Gastrocnemius medialis (tissue), 4 donors: ENCODE results near the gene GALNT18. TPM values are rescaled to one million over a fixed set of nuclear protein-coding genes. Genes with fewer than 3 reads are reported as not detected.

Experiments
- ATAC-seq, 2 donors: fragments of 150-250 bp; one replicate each; pipeline ENCODE4 v1.9.1; 2016
- DNase-seq, 2 donors: peaks; one replicate each; pipeline ENCODE4 v3.0.0-alpha.2; 2019
- H3K27ac ChIP-seq, 4 donors: fragments of 200-600 bp; sonication (generic); 1 replicate in 1 of 4; 2 replicates in 3 of 4; pipeline ENCODE4 v1.5.1; 2016 to 2018; ENCODE audit warnings: mild to moderate bottlenecking in 2 of 4, moderate library complexity in 1 of 4
- H3K27me3 ChIP-seq, 3 donors: fragments of 200-600 bp; sonication (generic) in 2 of 3; 1 replicate in 1 of 3; 2 replicates in 2 of 3; pipeline versions ENCODE4 v1.5.1 to v1.6.0; 2016 to 2019; ENCODE audit warnings: mild to moderate bottlenecking in 1 of 3, moderate library complexity in 1 of 3
- H3K36me3 ChIP-seq, 2 donors: fragments of 200-600 bp; sonication (generic) in 1 of 2; one replicate each; pipeline ENCODE4 v1.5.1; 2017 to 2018
- H3K4me1 ChIP-seq, 2 donors: fragments of 200-600 bp; sonication (generic) in 1 of 2; one replicate each; pipeline ENCODE4 v1.5.1; 2016 to 2017; ENCODE audit warnings: mild to moderate bottlenecking in 2 of 2
- H3K4me3 ChIP-seq, 4 donors: fragments of 200-600 bp; sonication (generic) in 3 of 4; 1 replicate in 1 of 4; 2 replicates in 3 of 4; pipeline ENCODE4 v1.5.1; 2016 to 2019; ENCODE audit warnings: mild to moderate bottlenecking in 2 of 4
- H3K9me3 ChIP-seq, 3 donors: fragments of 200-600 bp; sonication (generic) in 2 of 3; 1 replicate in 1 of 3; 2 replicates in 2 of 3; pipeline ENCODE4 v1.5.1; 2016 to 2019
- POLR2A ChIP-seq, 2 donors: fragments of 450-650 bp; IDR thresholded peaks; one replicate each; pipeline ENCODE4 v1.6.1; 2017; ENCODE audit warnings: antibody characterized with exemption in 2 of 2, mild to moderate bottlenecking in 2 of 2, moderate library complexity in 2 of 2
- in situ Hi-C, 4 donors: fragments of 200-750 bp; cut with MboI; loops; one replicate each; pipeline versions ENCODE4 v1.15.0 to v1.8.0; 2017; ENCODE audit warnings: low sequenced_read_pairs in 4 of 4
- intact Hi-C: fragments of 100-400 bp; cut with DNase I; formaldehyde crosslinking; loops from one replicate; pipeline ENCODE4 v1.15.1; 2023; ENCODE audit warnings: low total_unique reads
- total RNA-seq, 4 donors: library from RNA; depleted of rRNA; stranded (reverse); fragments of >200 nt; gene quantifications; one replicate each; pipeline versions ENCODE4 v1.1.0 to v1.2.3, GENCODE V29; 2016
- TF ChIP-seq, protein P1 (sequence below), 5 experiments: fragments of 450-650 bp in 3 of 5; fragments of 200-600 bp in 2 of 5; sonication (generic) in 2 of 5; IDR thresholded peaks in 4 of 5; conservative IDR thresholded peaks in 1 of 5; 1 replicate in 4 of 5; 2 replicates in 1 of 5; pipeline ENCODE4 v1.5.1; 2016 to 2019; ENCODE audit warnings: antibody characterized with exemption in 5 of 5, mild to moderate bottlenecking in 3 of 5, moderate library complexity in 3 of 5

GALNT18 gene
- total RNA-seq, 4 donors from 2014 or later: 10.5 to 29.2 (median 11.2) TPM

DNA sequence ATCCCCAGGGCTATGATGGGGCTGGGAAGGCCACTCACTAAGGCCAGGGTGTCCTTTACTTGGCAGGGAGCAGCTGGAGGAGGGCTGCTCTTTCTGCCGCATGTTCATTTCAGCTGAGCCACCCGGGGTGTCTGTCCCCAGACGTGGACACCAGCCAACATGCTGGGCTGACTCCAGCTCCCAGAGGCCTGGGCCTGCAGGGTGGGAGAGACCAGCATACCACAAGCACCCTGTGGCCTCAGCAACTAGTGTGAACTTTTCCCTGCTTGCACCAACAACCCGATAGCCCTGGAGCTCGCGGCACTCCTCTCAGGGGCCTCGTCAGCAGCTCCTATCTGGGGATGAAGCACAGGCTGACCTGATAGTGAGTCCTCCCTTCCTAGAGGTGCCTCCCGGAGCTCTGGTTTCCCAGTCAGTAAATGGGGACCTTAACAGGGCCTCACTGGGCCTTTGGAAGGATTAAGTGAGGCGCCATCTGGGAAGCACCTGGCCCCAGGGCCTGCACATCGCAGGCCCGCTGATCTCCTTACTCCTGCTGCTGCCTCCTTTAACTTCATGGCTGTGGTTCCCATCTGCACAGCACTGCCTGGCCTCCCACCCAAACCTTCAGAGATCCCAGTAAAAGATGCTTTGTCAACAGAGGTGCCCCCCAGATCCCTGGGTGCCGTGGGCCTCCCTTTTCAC, 83.4 kb downstream of the GALNT18 start:
- intact Hi-C loops (no loop called here), in situ Hi-C loops (no loop called here)
- H3K4me1 ChIP-seq: peaks cover 48 to 62% of the 10 kb centered on the region in 2 donors
- no peaks in the 10 kb centered on the region for H3K9me3 ChIP-seq
- no peak for TF ChIP-seq POLR2A (IDR thresholded peaks at IDR 0.05)
- TF ChIP-seq, protein P1, sequence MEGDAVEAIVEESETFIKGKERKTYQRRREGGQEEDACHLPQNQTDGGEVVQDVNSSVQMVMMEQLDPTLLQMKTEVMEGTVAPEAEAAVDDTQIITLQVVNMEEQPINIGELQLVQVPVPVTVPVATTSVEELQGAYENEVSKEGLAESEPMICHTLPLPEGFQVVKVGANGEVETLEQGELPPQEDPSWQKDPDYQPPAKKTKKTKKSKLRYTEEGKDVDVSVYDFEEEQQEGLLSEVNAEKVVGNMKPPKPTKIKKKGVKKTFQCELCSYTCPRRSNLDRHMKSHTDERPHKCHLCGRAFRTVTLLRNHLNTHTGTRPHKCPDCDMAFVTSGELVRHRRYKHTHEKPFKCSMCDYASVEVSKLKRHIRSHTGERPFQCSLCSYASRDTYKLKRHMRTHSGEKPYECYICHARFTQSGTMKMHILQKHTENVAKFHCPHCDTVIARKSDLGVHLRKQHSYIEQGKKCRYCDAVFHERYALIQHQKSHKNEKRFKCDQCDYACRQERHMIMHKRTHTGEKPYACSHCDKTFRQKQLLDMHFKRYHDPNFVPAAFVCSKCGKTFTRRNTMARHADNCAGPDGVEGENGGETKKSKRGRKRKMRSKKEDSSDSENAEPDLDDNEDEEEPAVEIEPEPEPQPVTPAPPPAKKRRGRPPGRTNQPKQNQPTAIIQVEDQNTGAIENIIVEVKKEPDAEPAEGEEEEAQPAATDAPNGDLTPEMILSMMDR (IDR thresholded peaks at IDR 0.05 in 4 of 5, conservative IDR thresholded peaks at IDR 0.05 in 1 of 5): no peak
- DNase-seq: no peak
- H3K4me3 ChIP-seq: no peak overlapping the region
- ATAC-seq: no peak
- no peaks in the 10 kb centered on the region for H3K36me3 ChIP-seq
- H3K27me3 ChIP-seq: no peaks in the 10 kb centered on the region
- peak overlapping the region; percentile 29 to 72 (median 44) for H3K27ac ChIP-seq

DNA sequence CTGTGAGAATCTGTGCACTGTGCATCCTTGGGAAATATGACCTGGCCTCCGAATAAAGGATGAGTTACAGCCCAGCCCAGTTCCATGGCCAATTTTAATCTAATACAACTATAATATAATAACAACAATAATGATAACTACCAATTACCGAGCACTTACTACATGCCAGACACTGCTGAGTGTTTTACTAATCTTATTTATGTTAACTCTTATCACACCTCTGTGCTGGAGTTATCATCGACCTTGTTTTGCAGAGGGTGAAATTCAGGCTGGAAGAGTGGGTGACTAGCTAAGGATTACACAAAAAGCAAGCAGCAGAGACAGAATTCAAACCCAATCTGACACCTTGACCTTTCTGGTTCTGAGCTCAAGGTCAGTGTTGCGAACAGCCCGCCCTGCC, 83.9 kb downstream of the GALNT18 start:
- Histone ChIP-seq H3K9me3 (no peaks in the 10 kb centered on the region), H3K4me1 (peaks cover 54 to 62% of the 10 kb centered on the region in 2 donors), H3K36me3 (no peaks in the 10 kb centered on the region), H3K27ac (peak overlapping the region; percentile 29 to 72 (median 44)), H3K27me3 (no peaks in the 10 kb centered on the region), H3K4me3 (no peak overlapping the region)
- in situ Hi-C loops: no loop called here
- ATAC-seq (no peak), DNase-seq (no peak)
- no peak for TF ChIP-seq POLR2A (IDR thresholded peaks at IDR 0.05)
- TF ChIP-seq, protein P1 (IDR thresholded peaks at IDR 0.05 in 4 of 5, conservative IDR thresholded peaks at IDR 0.05 in 1 of 5): no peak
- intact Hi-C loops: no loop called here

DNA sequence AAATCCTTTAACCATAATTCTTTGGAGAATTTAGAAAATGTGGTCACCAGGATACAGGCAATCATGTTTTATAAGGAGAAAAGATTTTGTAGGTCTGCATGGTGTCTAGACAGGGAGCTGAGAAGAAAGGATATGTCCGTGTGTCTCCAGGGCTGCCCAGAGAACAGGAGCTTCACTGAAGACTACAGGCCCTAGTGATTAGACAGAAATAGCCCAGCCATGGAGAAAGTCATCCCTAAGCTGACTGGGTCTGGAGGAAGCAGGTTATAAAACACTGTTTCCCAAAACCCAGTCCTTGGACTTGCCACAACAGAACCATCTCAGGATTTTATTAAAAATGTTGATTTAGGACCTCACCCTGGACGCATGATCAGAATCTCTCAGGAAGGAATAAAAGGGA, 84.4 kb downstream of the GALNT18 start:
- Histone ChIP-seq H3K4me1 (peaks cover 59 to 63% of the 10 kb centered on the region in 2 donors), H3K27ac (peak overlapping the region in 3 of 4 donors; percentile 58 to 72 (median 60)), H3K27me3 (no peaks in the 10 kb centered on the region), H3K36me3 (no peaks in the 10 kb centered on the region), H3K4me3 (no peak overlapping the region), H3K9me3 (no peaks in the 10 kb centered on the region)
- ATAC-seq (no peak), DNase-seq (no peak)
- intact Hi-C loops: no loop called here
- no peak for TF ChIP-seq POLR2A (IDR thresholded peaks at IDR 0.05)
- TF ChIP-seq, protein P1 (IDR thresholded peaks at IDR 0.05 in 4 of 5, conservative IDR thresholded peaks at IDR 0.05 in 1 of 5): no peak
- in situ Hi-C loops: no loop called here

DNA sequence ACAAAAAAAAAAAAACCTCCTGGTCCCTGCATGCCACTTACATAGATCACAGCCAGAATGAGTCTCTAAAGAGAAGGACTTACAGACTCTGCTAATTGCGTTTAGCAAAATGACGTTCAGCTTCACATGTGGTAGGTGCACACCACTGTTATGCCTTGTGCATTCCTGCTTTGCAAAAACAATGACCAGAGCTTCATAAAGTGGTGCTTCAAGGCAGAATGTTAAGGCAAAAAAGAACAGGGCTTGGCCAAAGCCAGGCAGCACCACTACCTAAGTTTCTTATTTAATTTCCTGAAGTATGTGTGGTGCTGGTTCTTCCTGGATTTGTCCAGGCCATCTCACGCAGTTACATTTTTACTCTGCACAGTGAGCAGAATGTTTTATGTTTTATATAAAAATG, 85.2 kb downstream of the GALNT18 start:
- ATAC-seq (no peak), DNase-seq (no peak)
- H3K27ac ChIP-seq: peak overlapping the region in 3 of 4 donors; percentile 58 to 72 (median 60)
- no peak overlapping the region for H3K4me3 ChIP-seq
- no peaks in the 10 kb centered on the region for H3K9me3 ChIP-seq
- H3K36me3 ChIP-seq: no peaks in the 10 kb centered on the region
- TF ChIP-seq, protein P1 (IDR thresholded peaks at IDR 0.05 in 4 of 5, conservative IDR thresholded peaks at IDR 0.05 in 1 of 5): no peak
- no peak for TF ChIP-seq POLR2A (IDR thresholded peaks at IDR 0.05)
- H3K4me1 ChIP-seq: peaks cover 62 to 70% of the 10 kb centered on the region in 2 donors
- no peaks in the 10 kb centered on the region for H3K27me3 ChIP-seq
- in situ Hi-C loops: no loop called here
- intact Hi-C loops: no loop called here
